Vagina (tissue), 2 donors: ENCODE data around the gene PLXNA1. TPM values are rescaled to one million over a fixed set of nuclear protein-coding genes. Genes with fewer than 3 reads are reported as not detected.

Experiments
- DNase-seq, 2 donors: peaks; one replicate each; pipeline ENCODE4 v3.0.0-alpha.2; 2017; ENCODE audit errors: extremely low spot score in 2 of 2
- H3K27ac ChIP-seq: fragments of 200-600 bp; sonication (generic); one replicate; pipeline ENCODE4 v1.5.1; 2019
- H3K27me3 ChIP-seq: fragments of 200-600 bp; sonication (generic); one replicate; pipeline ENCODE4 v1.5.1; 2019
- H3K36me3 ChIP-seq, 2 donors: fragments of 200-600 bp; sonication (generic); one replicate each; pipeline ENCODE4 v1.5.1; 2017 to 2019
- H3K4me1 ChIP-seq: fragments of 200-600 bp; sonication (generic); one replicate; pipeline ENCODE4 v1.5.1; 2019
- H3K4me3 ChIP-seq, 2 donors: fragments of 200-600 bp; sonication (generic); 1 replicate in 1 of 2; 2 replicates in 1 of 2; pipeline ENCODE4 v1.5.1; 2016 to 2019
- H3K9me3 ChIP-seq: fragments of 200-600 bp; sonication (generic); one replicate; pipeline ENCODE4 v1.5.1; 2019
- CTCF ChIP-seq, 3 experiments: fragments of 450-650 bp in 2 of 3; fragments of 200-600 bp in 1 of 3; sonication (generic) in 1 of 3; IDR thresholded peaks; one replicate each; pipeline ENCODE4 v1.5.1; 2017 to 2019; ENCODE audit warnings: antibody characterized with exemption in 3 of 3, mild to moderate bottlenecking in 2 of 3, moderate library complexity in 2 of 3
- POLR2A ChIP-seq, 2 donors: fragments of 450-650 bp; IDR thresholded peaks; one replicate each; pipeline ENCODE4 v1.6.1; 2017; ENCODE audit warnings: antibody characterized with exemption in 2 of 2, mild to moderate bottlenecking in 2 of 2, moderate library complexity in 2 of 2
- POLR2AphosphoS5 ChIP-seq, 2 donors: sonication (generic); formaldehyde crosslinking; IDR thresholded peaks; one replicate each; pipeline ENCODE4 v1.9.0; 2017; ENCODE audit warnings: antibody characterized with exemption in 2 of 2, mild to moderate bottlenecking in 2 of 2, low read depth in 1 of 2; ENCODE audit not compliant: insufficient read depth in 1 of 2
- intact Hi-C: fragments of 100-400 bp; cut with DNase I; formaldehyde crosslinking; loops from one replicate; pipeline ENCODE4 v1.15.1; 2023
- total RNA-seq: library from RNA; depleted of rRNA; stranded (reverse); fragments of >200 nt; gene quantifications from one replicate; pipeline ENCODE4 v1.2.3, GENCODE V29; 2016

Gene PLXNA1
- total RNA-seq, 1 donor from 2014 or later = 31.4 TPM

GRCh38 chr3:126963261-126964190 lies 19.4 kb upstream of the PLXNA1 start:
- H3K4me1 ChIP-seq = peaks cover 32% of the 10 kb centered on the region
- H3K4me3 ChIP-seq = no peak overlapping the region
- H3K27me3 ChIP-seq = no peaks in the 10 kb centered on the region
- no peak for TF ChIP-seq POLR2A (IDR thresholded peaks at IDR 0.05)
- TF ChIP-seq CTCF (IDR thresholded peaks at IDR 0.05) = no peak
- TF ChIP-seq POLR2AphosphoS5 (IDR thresholded peaks at IDR 0.05; ENCODE audit: insufficient read depth in 1 of 2, low read depth in 1 of 2) = no peak
- intact Hi-C loops = no loop called here
- no peaks in the 10 kb centered on the region for H3K36me3 ChIP-seq
- no peak for DNase-seq
- H3K9me3 ChIP-seq = no peaks in the 10 kb centered on the region
- H3K27ac ChIP-seq = no peak overlapping the region

GRCh38 chr3:126964261-126964660 lies 18.7 kb upstream of the PLXNA1 start:
- no peak for DNase-seq
- no peak for TF ChIP-seq POLR2AphosphoS5 (IDR thresholded peaks at IDR 0.05; ENCODE audit: insufficient read depth in 1 of 2, low read depth in 1 of 2)
- TF ChIP-seq CTCF (IDR thresholded peaks at IDR 0.05) = no peak
- no peak for TF ChIP-seq POLR2A (IDR thresholded peaks at IDR 0.05)
- intact Hi-C loops = no loop called here
- H3K9me3 ChIP-seq = no peaks in the 10 kb centered on the region
- no peak overlapping the region for H3K4me3 ChIP-seq
- H3K27ac ChIP-seq = no peak overlapping the region
- H3K27me3 ChIP-seq = no peaks in the 10 kb centered on the region
- peaks cover 32% of the 10 kb centered on the region for H3K4me1 ChIP-seq
- no peaks in the 10 kb centered on the region for H3K36me3 ChIP-seq

GRCh38 chr3:126964950-126965349 lies 18.0 kb upstream of the PLXNA1 start:
- H3K27ac ChIP-seq = no peak overlapping the region
- no peaks in the 10 kb centered on the region for H3K9me3 ChIP-seq
- H3K36me3 ChIP-seq = no peaks in the 10 kb centered on the region
- no peak for DNase-seq
- H3K27me3 ChIP-seq = no peaks in the 10 kb centered on the region
- H3K4me3 ChIP-seq = no peak overlapping the region
- peaks cover 27% of the 10 kb centered on the region for H3K4me1 ChIP-seq
- TF ChIP-seq POLR2A (IDR thresholded peaks at IDR 0.05) = no peak
- no peak for TF ChIP-seq CTCF (IDR thresholded peaks at IDR 0.05)
- no peak for TF ChIP-seq POLR2AphosphoS5 (IDR thresholded peaks at IDR 0.05; ENCODE audit: insufficient read depth in 1 of 2, low read depth in 1 of 2)
- intact Hi-C loops = no loop called here

- DNase-seq = no peak
- Histone ChIP-seq H3K9me3 (no peaks in the 10 kb centered on the region), H3K4me3 (no peak overlapping the region), H3K4me1 (peaks cover 21% of the 10 kb centered on the region), H3K36me3 (no peaks in the 10 kb centered on the region), H3K27me3 (no peaks in the 10 kb centered on the region), H3K27ac (no peak overlapping the region)
- no peak for TF ChIP-seq POLR2AphosphoS5 (IDR thresholded peaks at IDR 0.05; ENCODE audit: insufficient read depth in 1 of 2, low read depth in 1 of 2)
- no peak for TF ChIP-seq CTCF (IDR thresholded peaks at IDR 0.05)
- TF ChIP-seq POLR2A (IDR thresholded peaks at IDR 0.05) = no peak
- intact Hi-C loops = no loop called here
Observed at GRCh38 chr3:126965526-126966080, 17.3 kb upstream of the PLXNA1 start.

- DNase-seq = no peak
- no peaks in the 10 kb centered on the region for H3K9me3 ChIP-seq
- intact Hi-C loops = no loop called here
- no peaks in the 10 kb centered on the region for H3K27me3 ChIP-seq
- H3K36me3 ChIP-seq = no peaks in the 10 kb centered on the region
- no peak overlapping the region for H3K4me3 ChIP-seq
- TF ChIP-seq CTCF (IDR thresholded peaks at IDR 0.05) (no peak), POLR2A (IDR thresholded peaks at IDR 0.05) (no peak), POLR2AphosphoS5 (IDR thresholded peaks at IDR 0.05; ENCODE audit: insufficient read depth in 1 of 2, low read depth in 1 of 2) (no peak)
- H3K27ac ChIP-seq = no peak overlapping the region
- H3K4me1 ChIP-seq = peaks cover 3% of the 10 kb centered on the region
Observed at GRCh38 chr3:126967386-126967785, 15.5 kb upstream of the PLXNA1 start.
